Neural progenitor cell (in vitro differentiated cells): Measurements from ENCODE around the gene IL21R. TPM values are rescaled to one million over a fixed set of nuclear protein-coding genes. Genes with fewer than 3 reads are reported as not detected.
"Not testable (repeated sequence)": the region's sequence is repeated elsewhere in the genome, so short reads cannot be mapped to it uniquely, and the experiment has no call there.

Source experiments
- DNase-seq: peaks from one replicate; pipeline ENCODE4 v3.0.0-alpha.2; 2016; ENCODE audit warnings: low spot score
- H2AFZ ChIP-seq: fragments of 200-600 bp; sonication (generic); replicated peaks from 2 replicates; pipeline ENCODE4 v1.6.1; 2016; ENCODE audit warnings: antibody characterized with exemption
- H3F3A ChIP-seq: fragments of 200-600 bp; sonication (generic); 2 replicates; pipeline ENCODE4 v1.6.1; 2016; ENCODE audit warnings: antibody characterized with exemption, low read depth
- H3K27ac ChIP-seq: fragments of 200-600 bp; sonication (generic); 2 replicates; pipeline ENCODE4 v1.5.1; 2016; ENCODE audit warnings: mild to moderate bottlenecking
- H3K27me3 ChIP-seq: fragments of 200-600 bp; sonication (generic); 2 replicates; pipeline ENCODE4 v1.6.1; 2016; ENCODE audit warnings: mild to moderate bottlenecking, moderate library complexity
- H3K36me3 ChIP-seq: fragments of 200-600 bp; sonication (generic); 2 replicates; pipeline ENCODE4 v1.5.1; 2016
- H3K4me1 ChIP-seq: fragments of 200-600 bp; sonication (generic); 2 replicates; pipeline ENCODE4 v1.6.1; 2016; ENCODE audit warnings: mixed run types
- H3K4me2 ChIP-seq: fragments of 200-600 bp; sonication (generic); 2 replicates; pipeline ENCODE4 v1.6.1; 2016
- H3K4me3 ChIP-seq: fragments of 200-600 bp; sonication (generic); 2 replicates; pipeline ENCODE4 v1.5.1; 2016
- H3K79me2 ChIP-seq: fragments of 200-600 bp; sonication (generic); 2 replicates; pipeline ENCODE4 v1.6.1; 2016; ENCODE audit warnings: low read depth
- H3K9ac ChIP-seq: fragments of 200-600 bp; sonication (generic); 2 replicates; pipeline ENCODE4 v1.6.1; 2016
- H3K9me3 ChIP-seq: fragments of 200-600 bp; sonication (generic); 2 replicates; pipeline ENCODE4 v1.5.1; 2016; ENCODE audit warnings: low read depth
- H4K20me1 ChIP-seq: fragments of 200-600 bp; sonication (generic); 2 replicates; pipeline ENCODE4 v1.6.1; 2016; ENCODE audit warnings: low read depth
- H3K27ac Mint-ChIP-seq: 3 replicates; pipeline ENCODE4 v1.8.0; 2021; ENCODE audit warnings: mixed read lengths
- H3K27me3 Mint-ChIP-seq: 2 replicates; pipeline ENCODE4 v1.8.0; 2022; ENCODE audit warnings: low read depth, mild to moderate bottlenecking, inconsistent platforms, moderate library complexity, mixed read lengths; ENCODE audit not compliant: insufficient read depth
- H3K36me3 Mint-ChIP-seq: 3 replicates; pipeline ENCODE4 v1.8.0; 2021; ENCODE audit warnings: mixed read lengths
- H3K4me1 Mint-ChIP-seq: 3 replicates; pipeline ENCODE4 v1.8.0; 2021; ENCODE audit warnings: mixed read lengths
- H3K4me3 Mint-ChIP-seq: 3 replicates; pipeline ENCODE4 v1.8.0; 2021; ENCODE audit warnings: mild to moderate bottlenecking, moderate library complexity, mixed read lengths
- H3K9me3 Mint-ChIP-seq: 3 replicates; pipeline ENCODE4 v1.8.0; 2020; ENCODE audit warnings: mixed read lengths
- EZH2 ChIP-seq: fragments of 200-600 bp; sonication (generic); IDR thresholded peaks from 2 replicates; pipeline ENCODE4 v1.6.1; 2017; ENCODE audit warnings: antibody characterized with exemption, mild to moderate bottlenecking, moderate library complexity
- EZH2phosphoT487 ChIP-seq: fragments of 200-600 bp; sonication (generic); IDR thresholded peaks from 2 replicates; pipeline ENCODE4 v1.6.1; 2017; ENCODE audit warnings: antibody characterized with exemption
- total RNA-seq: library from RNA; depleted of rRNA; stranded (reverse); fragments of >200 nt; gene quantifications from 2 replicates; pipeline ENCODE4 v1.2.3, GENCODE V29; 2015; ENCODE audit warnings: low replicate concordance
- TF ChIP-seq, protein P1 (sequence below): fragments of 200-600 bp; sonication (generic); IDR thresholded peaks from 2 replicates; pipeline ENCODE4 v1.5.1; 2017; ENCODE audit warnings: antibody characterized with exemption, mild to moderate bottlenecking

IL21R gene
- total RNA-seq, 1 donor from 2014 or later: not detected

GRCh38 chr16:27432558-27432957 lies 30.6 kb downstream of the IL21R start:
- H3K9ac ChIP-seq: no peak overlapping the region
- Mint-ChIP-seq H3K27me3 (peaks cover 2% of the 10 kb centered on the region), H3K4me1 (peaks cover under 1% of the 10 kb centered on the region), H3K36me3 (no peaks in the 10 kb centered on the region), H3K27ac (peak overlapping the region; percentile 51), H3K4me3 (no peak overlapping the region), H3K9me3 (no peaks in the 10 kb centered on the region)
- no peak overlapping the region for H3K4me3 ChIP-seq
- DNase-seq: no peak
- no peaks in the 10 kb centered on the region for H3K36me3 ChIP-seq
- no peaks in the 10 kb centered on the region for H4K20me1 ChIP-seq
- no peaks in the 10 kb centered on the region for H3K4me1 ChIP-seq
- H3K27me3 ChIP-seq: no peaks in the 10 kb centered on the region
- H3K27ac ChIP-seq: no peak overlapping the region
- no peaks in the 10 kb centered on the region for H3K9me3 ChIP-seq
- no peaks in the 10 kb centered on the region for H3F3A ChIP-seq
- H3K4me2 ChIP-seq: no peak overlapping the region
- H2AFZ ChIP-seq: no peak overlapping the region
- no peaks in the 10 kb centered on the region for H3K79me2 ChIP-seq
- TF ChIP-seq, protein P1, sequence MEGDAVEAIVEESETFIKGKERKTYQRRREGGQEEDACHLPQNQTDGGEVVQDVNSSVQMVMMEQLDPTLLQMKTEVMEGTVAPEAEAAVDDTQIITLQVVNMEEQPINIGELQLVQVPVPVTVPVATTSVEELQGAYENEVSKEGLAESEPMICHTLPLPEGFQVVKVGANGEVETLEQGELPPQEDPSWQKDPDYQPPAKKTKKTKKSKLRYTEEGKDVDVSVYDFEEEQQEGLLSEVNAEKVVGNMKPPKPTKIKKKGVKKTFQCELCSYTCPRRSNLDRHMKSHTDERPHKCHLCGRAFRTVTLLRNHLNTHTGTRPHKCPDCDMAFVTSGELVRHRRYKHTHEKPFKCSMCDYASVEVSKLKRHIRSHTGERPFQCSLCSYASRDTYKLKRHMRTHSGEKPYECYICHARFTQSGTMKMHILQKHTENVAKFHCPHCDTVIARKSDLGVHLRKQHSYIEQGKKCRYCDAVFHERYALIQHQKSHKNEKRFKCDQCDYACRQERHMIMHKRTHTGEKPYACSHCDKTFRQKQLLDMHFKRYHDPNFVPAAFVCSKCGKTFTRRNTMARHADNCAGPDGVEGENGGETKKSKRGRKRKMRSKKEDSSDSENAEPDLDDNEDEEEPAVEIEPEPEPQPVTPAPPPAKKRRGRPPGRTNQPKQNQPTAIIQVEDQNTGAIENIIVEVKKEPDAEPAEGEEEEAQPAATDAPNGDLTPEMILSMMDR: no peak
- TF ChIP-seq EZH2phosphoT487 (no peak), EZH2 (no peak)

- not testable (repeated sequence) for H3F3A ChIP-seq, H3K27me3 Mint-ChIP-seq, H3K4me2 ChIP-seq, H3K27me3 ChIP-seq, H3K4me3 Mint-ChIP-seq, H3K79me2 ChIP-seq, H4K20me1 ChIP-seq, H3K9me3 Mint-ChIP-seq, H3K36me3 ChIP-seq, H3K27ac ChIP-seq, H2AFZ ChIP-seq, H3K36me3 Mint-ChIP-seq, H3K9me3 ChIP-seq, DNase-seq, H3K9ac ChIP-seq, H3K4me1 Mint-ChIP-seq, H3K4me3 ChIP-seq, H3K4me1 ChIP-seq
- H3K27ac Mint-ChIP-seq: peak overlapping the region; percentile 51
Measured at GRCh38 chr16:27433191-27433590, 31.2 kb downstream of the IL21R start.

DNA sequence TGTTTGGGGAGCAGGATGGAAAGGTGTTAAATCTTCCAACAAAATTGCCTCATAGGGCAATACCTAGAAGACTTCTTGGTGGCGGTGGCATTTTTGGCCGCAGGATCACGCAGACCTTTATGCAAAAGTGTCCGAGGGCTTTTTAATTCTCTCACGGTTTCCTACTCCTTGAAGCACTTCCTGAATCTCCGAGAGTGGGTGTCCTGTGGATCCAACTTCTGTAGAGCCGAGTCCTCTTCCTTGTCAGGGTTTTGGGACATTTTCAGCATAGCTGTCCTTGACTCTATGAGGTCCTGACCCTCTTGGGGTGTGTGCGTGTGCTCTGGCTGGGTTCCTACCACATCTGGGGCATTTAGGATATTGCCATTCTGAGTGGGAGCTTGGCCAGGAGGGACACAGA lies 31.7 kb downstream of the IL21R start:
- no peaks in the 10 kb centered on the region for H4K20me1 ChIP-seq
- no peak overlapping the region for H2AFZ ChIP-seq
- no peak for DNase-seq
- Mint-ChIP-seq H3K9me3 (no peaks in the 10 kb centered on the region), H3K36me3 (no peaks in the 10 kb centered on the region), H3K4me1 (no peaks in the 10 kb centered on the region), H3K4me3 (no peak overlapping the region), H3K27ac (no peak overlapping the region), H3K27me3 (peaks cover 2% of the 10 kb centered on the region)
- H3F3A ChIP-seq: no peaks in the 10 kb centered on the region
- H3K27me3 ChIP-seq: no peaks in the 10 kb centered on the region
- H3K9ac ChIP-seq: no peak overlapping the region
- no peaks in the 10 kb centered on the region for H3K9me3 ChIP-seq
- no peak overlapping the region for H3K4me2 ChIP-seq
- no peaks in the 10 kb centered on the region for H3K4me1 ChIP-seq
- no peak overlapping the region for H3K4me3 ChIP-seq
- H3K27ac ChIP-seq: no peak overlapping the region
- H3K36me3 ChIP-seq: no peaks in the 10 kb centered on the region
- H3K79me2 ChIP-seq: no peaks in the 10 kb centered on the region
- TF ChIP-seq EZH2phosphoT487: no peak
- TF ChIP-seq EZH2: no peak
- TF ChIP-seq, protein P1: no peak

GRCh38 chr16:27434141-27435051 lies 32.4 kb downstream of the IL21R start:
- Histone ChIP-seq H3F3A (no peaks in the 10 kb centered on the region), H3K4me1 (no peaks in the 10 kb centered on the region), H3K27ac (no peak overlapping the region), H3K79me2 (no peaks in the 10 kb centered on the region), H3K4me3 (no peak overlapping the region), H3K4me2 (no peak overlapping the region), H2AFZ (no peak overlapping the region), H3K9me3 (no peaks in the 10 kb centered on the region), H4K20me1 (no peaks in the 10 kb centered on the region), H3K9ac (no peak overlapping the region), H3K27me3 (no peaks in the 10 kb centered on the region), H3K36me3 (no peaks in the 10 kb centered on the region)
- H3K4me1 Mint-ChIP-seq: peaks cover 3% of the 10 kb centered on the region
- no peak overlapping the region for H3K27ac Mint-ChIP-seq
- no peaks in the 10 kb centered on the region for H3K36me3 Mint-ChIP-seq
- no peak overlapping the region for H3K4me3 Mint-ChIP-seq
- H3K9me3 Mint-ChIP-seq: no peaks in the 10 kb centered on the region
- peaks cover 2% of the 10 kb centered on the region for H3K27me3 Mint-ChIP-seq
- DNase-seq: no peak
- TF ChIP-seq, protein P1: no peak
- TF ChIP-seq EZH2: no peak
- TF ChIP-seq EZH2phosphoT487: no peak

DNA sequence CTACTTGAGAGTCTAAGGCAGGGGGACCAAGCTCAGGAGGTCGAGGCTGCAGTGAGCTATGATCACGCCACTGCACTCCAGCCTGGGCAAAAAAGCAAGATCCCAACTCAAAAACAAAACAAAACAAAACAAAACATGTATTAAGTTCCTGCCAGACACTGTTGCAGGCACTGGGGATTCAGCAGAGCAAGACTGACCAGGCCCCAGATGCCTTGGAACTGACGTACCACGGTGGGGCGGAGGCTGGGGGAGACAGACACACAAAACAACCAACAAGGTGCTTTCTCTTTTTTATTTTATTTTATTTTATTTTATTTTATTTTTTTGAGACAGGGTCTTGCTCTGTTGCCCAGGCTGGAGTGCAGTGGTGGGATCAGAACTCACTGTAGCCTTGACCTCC lies 33.2 kb downstream of the IL21R start:
- H3K27ac ChIP-seq, H3K9me3 Mint-ChIP-seq, H3K4me3 Mint-ChIP-seq, H4K20me1 ChIP-seq, H3K79me2 ChIP-seq, H3K36me3 ChIP-seq, DNase-seq, H3K27me3 Mint-ChIP-seq, H3K9ac ChIP-seq, H3K27ac Mint-ChIP-seq, H3K4me2 ChIP-seq, H3F3A ChIP-seq, H3K27me3 ChIP-seq, H3K4me3 ChIP-seq, H3K4me1 Mint-ChIP-seq, H3K4me1 ChIP-seq, H3K36me3 Mint-ChIP-seq, H3K9me3 ChIP-seq, H2AFZ ChIP-seq: not testable (repeated sequence)
